Neural progenitor cell (in vitro differentiated cells): ENCODE measurements around the gene NKAIN2.

Experiments
- EZH2 ChIP-seq: fragments of 200-600 bp; sonication (generic); IDR thresholded peaks from 2 replicates; pipeline ENCODE4 v1.6.1; 2017; ENCODE audit warnings: antibody characterized with exemption, mild to moderate bottlenecking, moderate library complexity
- EZH2phosphoT487 ChIP-seq: fragments of 200-600 bp; sonication (generic); IDR thresholded peaks from 2 replicates; pipeline ENCODE4 v1.6.1; 2017; ENCODE audit warnings: antibody characterized with exemption
- TF ChIP-seq, protein P1 (sequence below): fragments of 200-600 bp; sonication (generic); IDR thresholded peaks from 2 replicates; pipeline ENCODE4 v1.5.1; 2017; ENCODE audit warnings: antibody characterized with exemption, mild to moderate bottlenecking

- TF ChIP-seq, protein P1, sequence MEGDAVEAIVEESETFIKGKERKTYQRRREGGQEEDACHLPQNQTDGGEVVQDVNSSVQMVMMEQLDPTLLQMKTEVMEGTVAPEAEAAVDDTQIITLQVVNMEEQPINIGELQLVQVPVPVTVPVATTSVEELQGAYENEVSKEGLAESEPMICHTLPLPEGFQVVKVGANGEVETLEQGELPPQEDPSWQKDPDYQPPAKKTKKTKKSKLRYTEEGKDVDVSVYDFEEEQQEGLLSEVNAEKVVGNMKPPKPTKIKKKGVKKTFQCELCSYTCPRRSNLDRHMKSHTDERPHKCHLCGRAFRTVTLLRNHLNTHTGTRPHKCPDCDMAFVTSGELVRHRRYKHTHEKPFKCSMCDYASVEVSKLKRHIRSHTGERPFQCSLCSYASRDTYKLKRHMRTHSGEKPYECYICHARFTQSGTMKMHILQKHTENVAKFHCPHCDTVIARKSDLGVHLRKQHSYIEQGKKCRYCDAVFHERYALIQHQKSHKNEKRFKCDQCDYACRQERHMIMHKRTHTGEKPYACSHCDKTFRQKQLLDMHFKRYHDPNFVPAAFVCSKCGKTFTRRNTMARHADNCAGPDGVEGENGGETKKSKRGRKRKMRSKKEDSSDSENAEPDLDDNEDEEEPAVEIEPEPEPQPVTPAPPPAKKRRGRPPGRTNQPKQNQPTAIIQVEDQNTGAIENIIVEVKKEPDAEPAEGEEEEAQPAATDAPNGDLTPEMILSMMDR: no peak
- no peak for TF ChIP-seq EZH2phosphoT487
- no peak for TF ChIP-seq EZH2
Measured at GRCh38 chr6:124393536-124393935, 589.9 kb downstream of the NKAIN2 start.
